ENCODE measurements around the gene BCL2L2. TPM values are rescaled to one million over a fixed set of nuclear protein-coding genes. Genes with fewer than 3 reads are reported as not detected.

The BCL2L2 gene
- total and polyA plus RNA-seq, 2 experiments from 2014 or later: 4.3 to 20.8 TPM

GRCh38 chr14:23349156-23349845 lies 42.7 kb downstream of the BCL2L2 start:
- Histone ChIP-seq H3K27me3 (no peaks in the 10 kb centered on the region), H3K9me3 (ENCODE audit: low read depth) (no peaks in the 10 kb centered on the region), H3K4me3 (no peak overlapping the region), H2AFZ (no peak overlapping the region), H3K4me2 (no peak overlapping the region), H3K36me3 (replicated peaks; ENCODE audit: insufficient read depth, low read depth) (no peaks in the 10 kb centered on the region), H4K20me1 (ENCODE audit: insufficient read depth, poor library complexity, severe bottlenecking) (no peaks in the 10 kb centered on the region), H3K27ac (no peak overlapping the region), H3K9me2 (replicated peaks; ENCODE audit: insufficient read depth) (no peaks in the 10 kb centered on the region), H3K79me2 (no peaks in the 10 kb centered on the region), H3K4me1 (ENCODE audit: insufficient read depth) (no peaks in the 10 kb centered on the region)
- WGBS (ENCODE audit: low lambda C conversion rate, missing lambda C conversion rate): 98% methylated on average over 8 of the region's 8 CpGs
- no peak for DNase-seq (ENCODE audit: low spot score)
- TF ChIP-seq CTCF (IDR thresholded peaks at IDR 0.05; ENCODE audit: poor library complexity) (no peak), EZH2 (IDR thresholded peaks at IDR 0.05; ENCODE audit: borderline replicate concordance) (no peak), EZH2phosphoT487 (IDR thresholded peaks at IDR 0.05; ENCODE audit: low read depth, severe bottlenecking, unreplicated experiment) (no peak)

- H3K4me1 ChIP-seq (ENCODE audit: insufficient read depth): no peaks in the 10 kb centered on the region
- no peaks in the 10 kb centered on the region for H3K9me3 ChIP-seq (ENCODE audit: low read depth)
- no peaks in the 10 kb centered on the region for H3K79me2 ChIP-seq
- TF ChIP-seq CTCF (IDR thresholded peaks at IDR 0.05; ENCODE audit: poor library complexity) (peak; percentile 21), EZH2phosphoT487 (IDR thresholded peaks at IDR 0.05; ENCODE audit: low read depth, severe bottlenecking, unreplicated experiment) (no peak)
- 14% methylated on average over 34 of the region's 61 CpGs for WGBS (ENCODE audit: low lambda C conversion rate, missing lambda C conversion rate)
- H3K27me3 ChIP-seq: no peaks in the 10 kb centered on the region
- peak overlapping the region; percentile 68 for H3K4me3 ChIP-seq
- peak overlapping the region; percentile 91 for H2AFZ ChIP-seq
- no peaks in the 10 kb centered on the region for H3K9me2 ChIP-seq (replicated peaks; ENCODE audit: insufficient read depth)
- H3K4me2 ChIP-seq: peak overlapping the region; percentile 99
- H3K36me3 ChIP-seq (replicated peaks; ENCODE audit: insufficient read depth, low read depth): no peaks in the 10 kb centered on the region
- no peaks in the 10 kb centered on the region for H4K20me1 ChIP-seq (ENCODE audit: insufficient read depth, poor library complexity, severe bottlenecking)
- H3K27ac ChIP-seq: peak overlapping the region; percentile 29
- DNase-seq (ENCODE audit: low spot score): peak; percentile 42
Measured at GRCh38 chr14:23351681-23352505, 45.3 kb downstream of the BCL2L2 start.

- Histone ChIP-seq H3K79me2 (no peaks in the 10 kb centered on the region), H3K27ac (peak within 1 kb of the TSS; percentile 66), H3K9me3 (ENCODE audit: low read depth) (no peaks in the 10 kb centered on the region), H2AFZ (peak within 1 kb of the TSS; percentile 91), H4K20me1 (ENCODE audit: insufficient read depth, poor library complexity, severe bottlenecking) (no peaks in the 10 kb centered on the region), H3K4me2 (peak within 1 kb of the TSS; percentile 99), H3K4me3 (peak within 1 kb of the TSS; percentile 68), H3K4me1 (ENCODE audit: insufficient read depth) (no peaks in the 10 kb centered on the region), H3K9me2 (replicated peaks; ENCODE audit: insufficient read depth) (no peaks in the 10 kb centered on the region), H3K36me3 (replicated peaks; ENCODE audit: insufficient read depth, low read depth) (no peaks in the 10 kb centered on the region), H3K27me3 (no peaks in the 10 kb centered on the region)
- peak; percentile 93 for DNase-seq (ENCODE audit: low spot score)
- 4% methylated on average over 16 of the region's 42 CpGs for WGBS (ENCODE audit: low lambda C conversion rate, missing lambda C conversion rate)
- TF ChIP-seq CTCF (IDR thresholded peaks at IDR 0.05; ENCODE audit: poor library complexity): peak; percentile 8
- TF ChIP-seq EZH2phosphoT487 (IDR thresholded peaks at IDR 0.05; ENCODE audit: low read depth, severe bottlenecking, unreplicated experiment): no peak
- no peak for TF ChIP-seq EZH2 (IDR thresholded peaks at IDR 0.05; ENCODE audit: borderline replicate concordance)
Measured at GRCh38 chr14:23352506-23353432, 46.1 kb downstream of the BCL2L2 start, which contains the start of gene SLC22A17. Gene SLC22A17 (minus strand): TSS chr14:23352887.

All from hepatocyte (in vitro differentiated cells).